GM18511 (cell line): ENCODE data around the gene ULK4.

Source experiments
- ATAC-seq: cut with Tn5 transposase; IDR thresholded peaks from one replicate; pipeline ENCODE4 v1.9.1; 2021; ENCODE audit warnings: mild to moderate bottlenecking, moderate library complexity; ENCODE audit not compliant: unreplicated experiment

The ULK4 gene

DNA sequence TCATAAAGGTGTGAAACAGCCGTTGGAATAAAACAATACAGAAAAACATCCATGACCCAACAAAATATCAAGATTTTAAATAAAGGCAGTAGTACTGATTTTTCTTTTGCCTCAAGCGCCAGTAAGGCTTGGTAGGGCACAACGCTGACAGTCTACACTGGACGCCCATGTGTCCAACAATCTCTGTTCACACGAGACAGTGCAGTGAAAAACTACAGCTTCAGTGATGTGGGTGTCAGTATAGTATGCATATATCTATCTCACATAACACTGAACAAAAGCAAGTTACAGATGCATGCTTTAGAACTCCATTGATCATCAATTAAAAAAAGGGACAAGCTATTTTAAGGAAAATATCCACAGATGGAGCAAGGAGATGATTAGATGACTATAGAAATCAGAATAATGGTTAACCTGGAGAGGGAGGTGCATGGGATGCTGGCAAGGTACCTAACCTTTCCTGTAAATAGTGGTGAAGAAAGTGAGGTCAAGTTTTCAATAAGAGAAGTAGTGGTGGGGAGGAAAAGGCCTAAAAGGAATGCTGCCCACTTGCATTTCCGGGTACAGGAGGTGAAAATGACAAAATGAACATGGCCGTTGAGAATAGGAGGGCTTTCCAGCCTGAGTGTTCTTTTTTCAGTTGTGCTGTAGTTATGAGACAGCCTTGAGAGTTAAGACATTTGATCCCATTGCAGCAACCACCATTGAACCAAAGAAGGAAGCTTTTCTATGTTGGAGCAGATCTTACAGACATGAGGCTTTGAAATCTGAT lies 719.9 kb downstream of the ULK4 start:
- no peak for ATAC-seq

GRCh38 chr3:41241161-41241560 lies 720.7 kb downstream of the ULK4 start:
- ATAC-seq = no peak

- ATAC-seq = no peak
Observed at GRCh38 chr3:41239587-41239986, 722.3 kb downstream of the ULK4 start.

GRCh38 chr3:41237907-41238306 lies 724.0 kb downstream of the ULK4 start:
- ATAC-seq = no peak

DNA sequence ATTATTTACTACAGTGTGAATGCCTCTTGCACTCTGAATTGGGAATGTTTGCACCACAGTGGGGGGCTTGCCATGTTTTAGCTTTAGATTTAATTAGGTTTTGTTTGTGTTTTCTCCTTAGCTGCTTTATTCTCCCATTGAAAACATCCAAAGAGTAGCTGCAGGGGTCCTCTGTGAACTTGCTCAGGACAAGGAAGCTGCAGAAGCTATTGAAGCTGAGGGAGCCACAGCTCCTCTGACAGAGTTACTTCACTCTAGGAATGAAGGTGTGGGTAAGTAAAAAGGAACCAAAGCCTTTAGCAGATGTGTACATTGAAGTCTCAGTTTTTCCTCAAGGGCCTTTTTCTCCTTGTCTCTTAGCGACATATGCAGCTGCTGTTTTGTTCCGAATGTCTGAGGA lies 725.7 kb downstream of the ULK4 start:
- no peak for ATAC-seq

DNA sequence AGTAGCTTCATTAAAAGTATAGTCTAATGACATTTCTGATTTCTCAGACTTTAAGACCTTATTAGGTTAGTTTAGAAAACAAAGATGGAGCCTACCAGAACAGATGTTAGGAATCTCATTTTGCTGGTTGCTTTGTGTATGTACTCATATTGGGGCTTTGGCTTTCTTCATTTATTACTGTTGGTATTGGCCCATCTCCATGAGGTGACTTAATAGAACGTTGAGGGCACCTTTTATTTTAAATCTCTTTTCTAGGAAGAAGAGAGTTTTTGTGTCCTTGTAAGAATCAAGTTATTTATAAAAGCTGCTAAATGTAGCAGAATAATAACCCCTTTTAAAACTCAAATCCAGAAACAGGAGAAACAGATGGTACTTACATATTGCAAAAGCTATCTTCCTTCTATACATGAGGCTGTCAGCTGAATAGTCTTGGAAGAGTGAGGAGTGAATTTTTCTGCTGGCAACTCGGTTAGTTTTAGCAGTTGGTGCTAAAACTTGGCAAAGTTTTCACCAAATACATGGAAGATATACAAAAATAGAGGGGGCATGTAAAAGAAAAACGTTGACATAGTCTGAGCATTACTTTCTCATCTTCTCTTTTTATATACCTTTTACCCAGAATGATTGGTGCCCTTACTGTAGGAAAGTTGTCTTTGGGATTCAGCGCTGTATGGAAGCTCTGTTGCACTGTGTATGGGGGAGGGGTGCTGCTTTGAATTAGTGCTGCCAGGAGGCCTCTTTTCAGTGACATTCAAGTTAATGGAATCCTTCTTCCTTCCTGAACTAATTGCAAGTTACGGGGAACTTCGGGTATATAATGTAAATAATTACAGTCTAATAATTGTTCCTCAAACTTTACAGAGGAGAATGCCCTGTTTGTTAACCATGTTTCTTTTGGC lies 726.8 kb downstream of the ULK4 start:
- ATAC-seq = no peak

DNA sequence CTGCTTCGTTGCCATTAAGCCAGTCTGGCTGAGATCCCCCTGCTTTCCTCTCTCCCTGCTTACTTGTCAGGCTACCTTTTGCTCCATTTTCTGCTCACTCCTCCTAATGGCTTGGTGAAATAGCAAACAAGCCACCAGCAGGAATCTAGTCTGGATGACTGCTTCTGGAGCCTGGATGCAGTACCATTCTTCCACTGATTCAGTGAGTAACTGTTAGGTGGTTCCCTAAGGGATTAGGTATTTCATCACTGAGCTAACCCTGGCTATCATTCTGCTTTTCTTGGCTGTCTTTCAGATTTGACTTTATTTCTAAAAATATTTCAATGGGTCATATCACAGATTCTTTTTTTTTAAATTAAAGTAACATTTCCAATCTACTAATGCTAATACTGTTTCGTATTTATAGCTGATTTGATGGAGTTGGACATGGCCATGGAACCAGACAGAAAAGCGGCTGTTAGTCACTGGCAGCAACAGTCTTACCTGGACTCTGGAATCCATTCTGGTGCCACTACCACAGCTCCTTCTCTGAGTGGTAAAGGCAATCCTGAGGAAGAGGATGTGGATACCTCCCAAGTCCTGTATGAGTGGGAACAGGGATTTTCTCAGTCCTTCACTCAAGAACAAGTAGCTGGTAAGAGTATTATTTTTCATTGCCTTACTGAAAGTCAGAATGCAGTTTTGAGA lies 737.6 kb downstream of the ULK4 start:
- ATAC-seq = no peak

DNA sequence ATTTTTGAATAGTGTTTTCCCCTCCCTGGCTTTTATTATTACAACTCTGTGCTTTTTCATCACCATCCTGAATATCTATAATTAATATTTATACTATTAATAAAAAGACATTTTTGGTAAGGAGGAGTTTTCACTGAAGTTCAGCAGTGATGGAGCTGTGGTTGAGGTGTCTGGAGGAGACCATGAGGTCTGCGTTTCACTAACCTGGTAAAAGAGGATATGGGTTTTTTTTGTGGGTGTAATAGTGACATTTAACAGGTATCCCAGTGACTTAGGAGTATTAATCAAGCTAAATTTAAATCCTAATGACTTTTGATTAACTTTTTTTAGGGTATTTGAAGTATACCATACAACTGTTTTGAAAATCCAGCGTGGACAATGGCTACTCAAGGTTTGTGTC lies 738.2 kb downstream of the ULK4 start:
- no peak for ATAC-seq

GRCh38 chr3:41223078-41223477 lies 738.8 kb downstream of the ULK4 start:
- no peak for ATAC-seq

DNA sequence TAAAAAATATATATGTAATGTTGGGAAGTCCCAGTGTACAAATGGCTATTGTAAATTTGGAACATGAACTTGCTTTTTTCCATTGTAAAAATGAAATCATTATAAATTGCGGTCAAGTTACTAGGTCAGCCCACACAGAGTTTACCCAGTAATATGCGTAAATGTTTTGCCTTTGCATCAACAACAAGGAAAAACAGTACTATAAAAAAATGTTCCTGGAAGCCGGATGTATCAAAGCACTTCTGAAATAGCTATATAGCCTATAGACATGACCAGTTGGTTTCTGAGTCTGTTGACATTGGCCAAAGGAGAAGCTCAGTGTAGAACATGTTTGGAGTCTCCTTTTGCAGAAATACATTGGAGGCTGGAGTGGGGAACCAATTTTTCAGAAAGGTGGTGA lies 739.4 kb downstream of the ULK4 start:
- ATAC-seq = no peak

GRCh38 chr3:41222012-41222411 lies 739.9 kb downstream of the ULK4 start:
- ATAC-seq = no peak

- no peak for ATAC-seq
Observed at GRCh38 chr3:41220906-41221677, 740.8 kb downstream of the ULK4 start.

- ATAC-seq = no peak
Observed at GRCh38 chr3:41219424-41219823, 742.5 kb downstream of the ULK4 start.

DNA sequence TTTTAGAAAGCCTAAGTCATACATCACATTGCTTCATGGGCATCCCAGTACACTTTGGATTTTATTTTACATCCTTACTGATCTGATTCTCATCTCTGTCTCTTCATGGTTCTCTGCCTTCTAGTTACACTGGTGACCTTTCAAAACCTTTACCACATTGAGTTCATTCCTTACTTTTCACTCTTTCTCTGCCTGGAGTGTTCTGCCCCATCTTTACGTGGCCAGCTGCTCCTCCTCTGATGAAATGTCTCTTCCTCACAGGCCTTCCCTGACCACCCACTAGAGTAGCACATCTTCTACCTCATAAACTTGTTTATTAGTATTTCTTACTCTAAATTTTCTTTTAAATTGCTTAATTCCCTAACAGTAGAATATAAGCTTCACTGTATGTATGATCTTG lies 744.9 kb downstream of the ULK4 start:
- no peak for ATAC-seq

DNA sequence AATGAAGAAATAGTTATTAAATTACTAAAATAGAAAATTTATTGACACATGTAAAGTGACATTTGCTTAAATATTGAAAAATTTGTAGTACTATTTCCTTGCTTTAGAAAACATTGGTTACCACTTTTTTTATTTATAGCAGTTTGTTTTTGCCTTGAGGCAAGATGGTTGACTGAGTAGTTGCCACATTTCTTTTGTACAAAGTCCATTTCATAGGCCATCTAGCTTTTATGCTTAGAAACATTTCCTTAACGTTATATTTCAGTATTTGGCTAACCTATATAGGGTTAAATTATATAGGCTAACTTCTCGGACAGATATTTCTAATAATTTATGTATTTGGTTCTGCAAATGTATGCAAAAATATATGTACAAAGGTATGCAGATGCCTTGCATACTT lies 745.5 kb downstream of the ULK4 start:
- no peak for ATAC-seq

- no peak for ATAC-seq
Observed at GRCh38 chr3:41213588-41213987, 748.3 kb downstream of the ULK4 start.

DNA sequence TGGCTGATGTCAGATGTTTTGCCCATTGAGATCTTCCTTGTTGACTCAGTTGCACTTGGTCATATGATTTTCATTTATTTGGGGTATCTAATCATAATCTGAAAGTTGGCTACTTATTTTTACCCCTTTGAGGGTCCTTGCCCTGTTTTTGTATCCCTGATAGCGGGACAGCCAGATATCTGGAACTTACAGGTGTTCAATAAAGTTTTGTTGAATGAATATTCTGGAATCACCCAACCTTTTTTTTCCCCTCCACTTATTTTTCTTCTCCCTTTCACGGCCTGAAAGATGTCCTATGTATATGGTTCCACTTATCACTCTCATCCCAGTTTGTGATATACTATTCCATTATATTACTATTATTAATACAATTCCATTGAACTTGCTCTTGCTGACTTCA lies 749.8 kb downstream of the ULK4 start:
- no peak for ATAC-seq

DNA sequence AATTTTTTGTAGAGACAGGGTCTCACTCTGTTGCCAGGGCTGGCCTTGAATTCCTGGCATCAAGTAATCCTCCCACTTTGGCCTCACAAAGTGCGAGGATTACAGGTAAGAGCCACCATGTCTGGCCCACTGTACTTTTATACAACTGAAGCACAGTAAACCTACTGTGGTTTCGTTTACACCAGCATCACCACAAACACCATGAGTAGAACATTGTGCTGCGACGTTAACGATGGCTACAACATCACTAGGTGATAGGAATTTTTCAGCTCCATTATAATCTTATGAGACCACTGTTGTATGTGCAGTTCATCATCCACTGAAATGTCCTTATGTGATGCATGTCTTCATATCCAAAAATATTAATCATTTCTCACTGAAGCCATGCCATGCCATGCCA lies 750.9 kb downstream of the ULK4 start:
- ATAC-seq = no peak

DNA sequence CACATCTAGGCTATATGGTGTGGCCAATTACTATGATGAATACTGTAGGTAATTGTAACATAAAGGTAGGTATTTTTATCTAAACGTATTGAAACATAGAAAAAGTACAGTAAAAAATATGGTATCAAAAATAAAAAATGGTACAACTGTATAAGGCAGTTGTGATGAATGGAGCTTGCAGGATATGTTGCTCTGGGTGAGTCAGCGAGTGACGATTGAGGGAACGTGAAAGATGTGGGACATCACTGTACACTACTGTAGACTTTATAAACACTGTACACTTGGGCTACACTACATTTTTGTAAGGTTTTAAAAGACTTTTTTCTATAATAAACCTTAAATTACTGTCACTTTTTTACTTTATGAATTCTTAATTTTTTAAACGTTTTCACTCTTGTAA lies 752.3 kb downstream of the ULK4 start:
- no peak for ATAC-seq

- no peak for ATAC-seq
Observed at GRCh38 chr3:41208507-41209220, 753.2 kb downstream of the ULK4 start.
